SU-DHL-6 (cell line): ENCODE measurements around the gene MECR.

Experiments
- EZH2phosphoT487 ChIP-seq: fragments of 200-600 bp; sonication (generic), shearing (Covaris generic); conservative IDR thresholded peaks from 2 replicates; pipeline ENCODE4 v1.6.1; 2018; ENCODE audit warnings: mild to moderate bottlenecking, antibody characterized with exemption, low read length, moderate library complexity, mixed read lengths
- TF ChIP-seq, protein P1 (sequence below): fragments of 200-600 bp; sonication (generic); IDR thresholded peaks from one replicate; pipeline ENCODE4 v1.5.1; 2017; ENCODE audit warnings: antibody characterized with exemption, mild to moderate bottlenecking, low read length, moderate library complexity; ENCODE audit not compliant: insufficient read depth, poor library complexity, severe bottlenecking

- TF ChIP-seq, protein P1, sequence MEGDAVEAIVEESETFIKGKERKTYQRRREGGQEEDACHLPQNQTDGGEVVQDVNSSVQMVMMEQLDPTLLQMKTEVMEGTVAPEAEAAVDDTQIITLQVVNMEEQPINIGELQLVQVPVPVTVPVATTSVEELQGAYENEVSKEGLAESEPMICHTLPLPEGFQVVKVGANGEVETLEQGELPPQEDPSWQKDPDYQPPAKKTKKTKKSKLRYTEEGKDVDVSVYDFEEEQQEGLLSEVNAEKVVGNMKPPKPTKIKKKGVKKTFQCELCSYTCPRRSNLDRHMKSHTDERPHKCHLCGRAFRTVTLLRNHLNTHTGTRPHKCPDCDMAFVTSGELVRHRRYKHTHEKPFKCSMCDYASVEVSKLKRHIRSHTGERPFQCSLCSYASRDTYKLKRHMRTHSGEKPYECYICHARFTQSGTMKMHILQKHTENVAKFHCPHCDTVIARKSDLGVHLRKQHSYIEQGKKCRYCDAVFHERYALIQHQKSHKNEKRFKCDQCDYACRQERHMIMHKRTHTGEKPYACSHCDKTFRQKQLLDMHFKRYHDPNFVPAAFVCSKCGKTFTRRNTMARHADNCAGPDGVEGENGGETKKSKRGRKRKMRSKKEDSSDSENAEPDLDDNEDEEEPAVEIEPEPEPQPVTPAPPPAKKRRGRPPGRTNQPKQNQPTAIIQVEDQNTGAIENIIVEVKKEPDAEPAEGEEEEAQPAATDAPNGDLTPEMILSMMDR: no peak
- TF ChIP-seq EZH2phosphoT487: no peak
These were observed 29.2 kb upstream of the MECR start for GRCh38 chr1:29259802-29260441.
